GM21723 (cell line): ENCODE measurements around the gene TNC.
"Not testable (repeated sequence)": the region's sequence is repeated elsewhere in the genome, so short reads cannot be mapped to it uniquely, and the experiment has no call there.

Source experiments
- ATAC-seq: cut with Tn5 transposase; IDR thresholded peaks from one replicate; pipeline ENCODE4 v1.9.1; 2021; ENCODE audit warnings: mild to moderate bottlenecking, moderate library complexity; ENCODE audit not compliant: unreplicated experiment

TNC gene

GRCh38 chr9:115135821-115136778, 18.1 kb upstream of the TNC start:
- ATAC-seq = no peak

- no peak for ATAC-seq
Observed at GRCh38 chr9:115134941-115135340, 17.0 kb upstream of the TNC start.

GRCh38 chr9:115133649-115134048, 15.7 kb upstream of the TNC start:
- no peak for ATAC-seq

- no peak for ATAC-seq
Observed at GRCh38 chr9:115132648-115133047, 14.7 kb upstream of the TNC start.

- no peak for ATAC-seq
Observed at GRCh38 chr9:115130176-115130575, 12.2 kb upstream of the TNC start.

GRCh38 chr9:115128726-115129125, 10.8 kb upstream of the TNC start:
- not testable (repeated sequence) for ATAC-seq

GRCh38 chr9:115127191-115127817, 9.3 kb upstream of the TNC start:
- ATAC-seq = no peak

- no peak for ATAC-seq
Observed at GRCh38 chr9:115126404-115126803, 8.4 kb upstream of the TNC start.

- no peak for ATAC-seq
Observed at GRCh38 chr9:115122937-115123336, 5.0 kb upstream of the TNC start.

GRCh38 chr9:115121181-115121580, 3.2 kb upstream of the TNC start:
- ATAC-seq = no peak

GRCh38 chr9:115118879-115119218, 892 bp upstream of the TNC start:
- ATAC-seq = no peak

GRCh38 chr9:115116421-115117284, 1.3 kb downstream of the TNC start:
- ATAC-seq = no peak

GRCh38 chr9:115115924-115116323, 2.0 kb downstream of the TNC start:
- no peak for ATAC-seq

GRCh38 chr9:115115117-115115880, 2.7 kb downstream of the TNC start:
- no peak for ATAC-seq

GRCh38 chr9:115114546-115114945, 3.4 kb downstream of the TNC start:
- no peak for ATAC-seq

- no peak for ATAC-seq
Observed at GRCh38 chr9:115114084-115114483, 3.9 kb downstream of the TNC start.

GRCh38 chr9:115111874-115112273, 6.1 kb downstream of the TNC start:
- no peak for ATAC-seq

GRCh38 chr9:115109486-115109885, 8.5 kb downstream of the TNC start:
- no peak for ATAC-seq

GRCh38 chr9:115107701-115108100, 10.3 kb downstream of the TNC start:
- no peak for ATAC-seq

GRCh38 chr9:115106642-115107041, 11.3 kb downstream of the TNC start:
- ATAC-seq = no peak

- no peak for ATAC-seq
Observed at GRCh38 chr9:115106001-115106400, 12.0 kb downstream of the TNC start.
